Measurements from ENCODE around the gene ATAD1.
A peak's percentile ranks its signal among the peaks of the same experiment; 100 is the strongest.

Gene ATAD1

DNA sequence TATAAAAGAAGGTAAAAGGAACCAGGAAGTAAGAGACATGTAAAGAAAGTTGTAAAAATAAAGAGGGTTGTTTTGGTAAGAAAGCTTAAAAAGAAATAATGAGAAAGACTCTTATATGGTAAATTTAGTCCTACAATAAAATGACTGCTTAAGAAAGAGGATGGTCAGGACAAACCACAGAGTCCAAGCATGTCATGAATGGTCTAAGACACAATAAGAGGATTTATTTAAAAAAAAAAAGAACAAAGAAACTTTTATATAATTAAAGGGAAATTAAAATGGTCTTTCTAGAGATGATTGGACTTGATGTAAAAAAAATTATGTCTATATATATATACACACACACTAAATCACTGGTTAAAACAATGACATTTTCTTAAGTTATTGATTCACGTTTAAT is 18.2 kb downstream of the ATAD1 start:
- DNase-seq = no peak

DNA sequence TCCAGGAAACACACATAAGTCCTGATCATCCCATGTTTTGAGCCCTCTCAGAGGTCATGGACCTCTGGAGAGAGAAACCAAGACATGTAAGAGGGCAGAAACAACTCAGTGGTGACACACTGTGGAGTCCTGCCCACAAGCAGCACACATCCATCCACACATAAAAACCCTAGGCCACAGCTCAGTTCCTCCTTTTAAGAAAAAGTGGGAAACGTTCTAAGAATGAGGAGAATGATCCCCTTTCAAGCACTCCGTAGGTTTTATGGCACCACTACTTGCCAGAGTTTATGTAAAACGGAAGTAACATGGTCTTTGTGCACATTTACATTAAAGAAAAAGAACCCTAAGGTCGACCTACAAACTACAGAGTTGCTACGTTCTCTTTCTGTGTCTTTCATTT is 19.9 kb downstream of the ATAD1 start:
- no peak for DNase-seq

DNA sequence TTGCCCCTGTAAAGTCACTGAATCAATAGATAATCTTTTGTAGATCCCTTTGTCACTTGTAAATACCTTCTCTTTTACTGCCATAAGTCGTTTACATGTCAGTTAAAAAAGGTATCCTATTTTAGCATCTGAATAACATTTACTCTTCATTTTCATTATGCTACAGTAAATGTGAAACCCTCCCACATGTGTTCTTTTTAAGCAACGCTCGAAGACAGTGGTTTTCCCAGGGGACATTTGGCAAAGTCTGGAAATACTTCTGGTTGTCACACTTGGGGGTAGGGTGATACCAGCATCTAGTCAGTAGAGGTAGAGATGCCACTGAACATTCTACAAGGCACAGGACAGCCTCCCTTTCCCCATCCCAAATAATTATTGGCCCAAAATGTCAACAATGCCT is 23.7 kb downstream of the ATAD1 start:
- DNase-seq = no peak

DNA sequence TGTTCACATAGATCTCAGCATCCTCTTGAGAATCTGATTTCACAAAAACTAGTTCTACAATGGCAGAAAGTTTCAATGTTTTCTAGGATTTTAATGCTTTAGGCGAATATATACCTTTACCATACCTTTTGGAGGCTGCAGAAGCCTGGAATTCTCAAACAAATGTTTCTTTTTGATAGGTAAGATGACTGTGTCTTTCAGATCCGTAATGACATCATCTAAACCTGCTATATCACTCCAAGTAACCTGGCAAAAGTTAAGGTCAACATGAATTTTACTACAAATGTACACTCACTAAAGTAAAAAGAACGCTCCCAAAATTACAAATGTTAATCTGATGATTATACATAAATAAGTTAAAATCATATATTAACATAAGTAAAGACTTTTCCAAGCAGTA is 27.8 kb downstream of the ATAD1 start:
- DNase-seq = no peak

DNA sequence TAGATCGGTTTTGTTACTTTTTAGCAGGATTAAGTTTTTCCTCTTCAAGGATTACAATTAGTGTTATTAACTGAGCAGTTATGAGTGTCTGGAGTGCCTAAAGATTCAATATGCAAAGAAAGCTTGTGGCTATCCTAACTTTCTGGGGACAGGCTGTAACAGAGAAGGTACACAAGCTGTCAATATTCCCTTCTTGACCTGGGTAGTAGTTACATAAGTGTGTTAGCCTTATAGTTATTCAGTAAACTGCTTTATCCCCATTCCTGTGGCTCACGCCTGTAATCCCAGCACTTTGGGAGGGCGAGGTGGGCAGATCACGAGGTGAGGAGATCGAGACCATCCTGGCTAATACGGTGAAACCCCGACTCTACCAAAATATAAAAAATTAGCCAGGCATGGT is 31.6 kb downstream of the ATAD1 start:
- no peak for DNase-seq

DNA sequence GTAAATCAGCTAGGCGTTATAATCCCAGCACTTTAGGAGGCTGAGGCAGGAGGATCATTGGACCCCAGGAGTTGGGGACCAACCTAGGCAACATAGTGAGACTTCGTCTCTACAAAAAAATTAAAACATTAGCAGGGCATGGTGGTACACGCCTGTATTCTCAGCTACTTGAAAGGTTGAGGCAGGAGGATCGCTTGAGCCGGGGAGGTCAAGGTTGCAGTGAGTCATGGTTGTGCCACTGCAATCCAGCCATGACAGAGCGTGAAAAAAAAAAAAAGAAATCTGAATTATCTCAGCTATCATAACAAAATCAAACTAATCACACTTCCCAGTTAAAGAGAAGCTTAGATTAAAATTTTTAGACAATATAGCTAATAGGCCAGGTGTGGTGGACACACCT is 35.3 kb downstream of the ATAD1 start:
- DNase-seq = no peak

DNA sequence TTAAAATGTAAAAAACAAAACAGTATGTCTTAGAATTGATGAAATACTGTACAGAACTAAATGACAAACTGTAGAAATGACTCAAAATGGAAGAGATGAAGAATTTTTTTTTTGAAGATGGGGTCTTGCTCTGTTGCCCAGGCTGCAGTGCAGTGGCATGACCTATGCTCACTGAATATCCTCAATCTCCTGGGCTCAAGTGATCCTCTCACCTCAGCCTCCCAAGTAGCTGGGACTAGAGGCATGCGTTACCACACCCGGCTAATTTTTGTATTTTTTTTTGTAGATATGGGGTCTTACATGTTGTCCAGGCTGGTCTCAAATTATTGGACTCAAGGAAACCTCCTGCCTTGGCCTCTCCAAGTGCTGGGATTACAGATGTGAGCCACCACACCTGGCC is 36.5 kb downstream of the ATAD1 start:
- DNase-seq = no peak

DNA sequence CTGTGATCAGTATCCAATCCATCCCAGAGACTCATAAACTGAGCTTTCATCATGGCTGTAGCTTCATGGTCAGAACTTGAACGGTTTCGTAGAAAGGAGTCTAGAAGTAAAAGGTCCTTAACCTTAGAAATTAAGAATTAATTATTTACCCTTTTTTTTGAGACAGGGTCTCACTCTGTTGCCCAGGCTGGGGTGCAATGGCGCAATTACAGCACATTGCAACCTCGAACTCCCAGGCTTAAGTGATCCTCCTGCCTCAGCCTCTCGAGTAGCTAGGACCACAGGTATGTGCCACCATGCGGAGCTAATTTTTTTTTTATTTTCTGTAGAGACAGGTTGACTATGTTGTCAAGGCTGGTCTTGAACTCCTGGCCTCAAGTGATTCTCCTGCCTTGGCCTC is 41.7 kb downstream of the ATAD1 start:
- no peak for DNase-seq

DNA sequence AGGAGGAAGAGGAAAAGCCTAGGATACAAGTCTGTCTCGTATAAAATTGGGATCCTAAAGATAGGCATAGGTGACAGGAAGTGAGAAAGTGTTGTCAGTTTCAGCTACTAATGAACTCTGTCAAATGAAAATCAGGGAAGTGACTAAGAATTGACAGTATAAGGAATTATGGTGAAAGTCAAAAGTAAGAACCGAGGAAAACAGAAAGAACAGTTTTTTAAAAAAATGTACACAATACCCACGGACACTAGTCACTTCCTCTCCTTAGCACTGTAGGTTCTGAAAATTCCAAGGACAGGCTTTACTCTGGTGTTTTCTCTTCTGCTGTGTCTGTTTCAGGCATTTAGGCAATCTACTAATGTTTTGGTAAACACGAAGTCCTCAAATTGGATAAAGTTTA is 42.3 kb downstream of the ATAD1 start:
- DNase-seq = peak; percentile 19

DNA sequence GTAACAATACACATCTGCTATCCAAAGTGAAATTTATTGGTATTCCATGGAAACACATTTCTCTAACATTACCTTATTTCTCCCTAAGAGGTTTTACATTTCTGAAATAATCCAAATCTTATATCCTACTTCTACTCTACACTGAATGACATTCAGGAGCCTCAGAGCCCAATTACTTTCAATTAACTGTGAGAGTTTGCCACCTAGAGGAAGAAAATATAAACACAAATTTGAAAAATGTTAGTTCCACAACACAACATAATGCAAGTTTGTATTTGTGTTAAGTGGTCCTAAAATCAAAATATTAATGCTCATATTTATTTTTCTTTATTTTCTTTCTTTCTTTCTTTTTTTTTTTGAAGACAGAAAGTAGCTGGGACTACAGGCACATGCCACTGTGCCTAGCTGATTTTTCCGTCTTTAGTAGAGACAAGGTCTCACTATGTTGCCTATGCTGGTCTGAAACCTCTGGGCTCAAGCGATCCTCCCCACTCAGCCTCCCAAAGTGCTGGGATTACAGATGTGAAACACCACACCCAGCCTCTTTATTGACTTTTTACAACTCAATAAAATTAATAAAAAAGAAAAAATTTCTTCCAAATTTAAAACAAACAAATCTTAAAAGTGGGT is 46.0 kb downstream of the ATAD1 start:
- DNase-seq = peak; percentile 32

DNA sequence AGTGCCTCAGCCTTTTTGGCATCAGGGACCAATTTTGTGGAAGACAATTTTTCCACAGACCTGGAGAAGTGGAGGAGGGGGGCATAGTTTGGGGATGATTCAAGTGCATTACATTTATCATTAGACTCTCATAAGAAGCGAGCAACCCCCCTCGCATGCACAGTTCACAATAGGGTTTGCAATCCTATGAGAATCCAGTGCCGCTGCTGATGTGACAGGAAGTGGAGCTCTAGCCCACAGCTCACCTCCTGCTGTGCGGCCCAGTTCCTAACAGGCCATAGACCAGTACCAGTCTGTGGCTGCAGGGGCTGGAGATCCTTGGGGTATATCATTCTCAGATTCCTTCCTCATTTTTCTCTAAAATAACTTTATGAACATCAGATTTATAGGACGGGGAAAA is 50.8 kb downstream of the ATAD1 start:
- DNase-seq = peak; percentile 87

DNA sequence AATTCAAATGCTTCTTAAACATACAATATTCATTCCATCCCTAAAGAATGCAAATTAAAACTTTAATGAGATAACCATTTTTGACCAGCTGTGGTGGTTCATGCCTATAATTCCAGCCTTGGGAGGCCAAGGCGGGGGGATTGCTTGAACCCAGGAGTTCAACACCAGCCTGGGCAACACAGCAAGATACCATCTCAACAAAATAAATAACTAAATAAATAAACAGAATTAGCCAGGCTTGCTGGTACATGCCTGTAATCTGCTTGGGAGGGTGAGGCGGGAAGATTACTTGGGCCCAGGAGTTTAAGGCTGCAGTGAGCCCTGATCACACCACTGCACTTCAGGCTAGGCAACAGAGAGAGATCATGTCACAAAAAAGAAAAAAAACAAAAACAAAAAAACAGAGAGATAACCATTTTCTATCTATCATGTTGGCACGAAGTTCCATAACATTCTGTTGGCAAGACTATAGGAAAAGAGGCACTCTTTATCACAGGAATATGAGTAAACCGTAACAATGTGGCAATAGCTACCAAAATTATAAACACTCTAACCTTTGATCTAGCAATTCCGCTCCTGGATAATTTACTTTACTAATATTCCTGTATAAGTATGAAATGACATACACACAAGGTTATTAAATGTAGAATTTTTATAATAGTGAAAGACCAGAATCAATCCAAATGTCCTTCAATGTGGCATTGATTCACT is 52.2 kb downstream of the ATAD1 start:
- no peak for DNase-seq

DNA sequence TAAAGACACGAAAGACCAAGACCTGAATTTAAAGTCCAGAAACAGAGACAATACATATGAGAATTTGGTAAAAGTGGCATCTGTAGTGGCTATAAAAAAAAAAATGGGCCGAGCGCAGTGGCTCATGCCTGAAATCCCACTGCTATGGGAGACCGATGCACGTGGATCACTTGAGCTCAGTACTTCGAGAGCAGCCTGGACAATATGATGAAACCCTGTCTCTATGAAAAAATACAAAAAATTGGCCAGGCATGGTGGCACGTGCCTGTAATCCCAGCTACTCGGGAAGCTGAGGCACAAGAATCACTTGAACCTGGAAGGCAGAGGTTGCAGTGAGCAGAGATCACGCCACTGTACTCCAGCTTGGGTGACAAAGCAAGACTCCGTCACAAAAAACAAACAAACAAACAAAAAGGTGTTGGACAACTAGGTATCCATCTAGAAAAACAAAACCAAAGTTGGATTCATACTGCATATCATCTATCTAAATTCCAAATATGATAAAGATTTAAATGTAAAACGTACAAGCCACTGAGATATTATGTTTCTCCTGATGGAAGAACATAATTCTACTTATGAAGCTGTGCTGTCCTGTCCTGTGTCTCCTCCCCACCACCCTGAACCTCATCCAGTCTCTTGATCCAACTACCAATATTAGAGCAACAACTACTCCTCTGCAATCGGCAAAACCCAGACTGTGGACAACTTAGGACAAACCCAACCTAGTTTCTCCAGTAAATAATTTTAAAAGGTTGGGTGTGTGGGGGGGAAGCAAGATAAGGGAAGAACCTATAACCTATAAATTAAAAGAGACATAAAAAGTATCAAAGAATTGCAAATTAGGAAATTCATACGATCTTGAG is 53.7 kb downstream of the ATAD1 start:
- DNase-seq = no peak

DNA sequence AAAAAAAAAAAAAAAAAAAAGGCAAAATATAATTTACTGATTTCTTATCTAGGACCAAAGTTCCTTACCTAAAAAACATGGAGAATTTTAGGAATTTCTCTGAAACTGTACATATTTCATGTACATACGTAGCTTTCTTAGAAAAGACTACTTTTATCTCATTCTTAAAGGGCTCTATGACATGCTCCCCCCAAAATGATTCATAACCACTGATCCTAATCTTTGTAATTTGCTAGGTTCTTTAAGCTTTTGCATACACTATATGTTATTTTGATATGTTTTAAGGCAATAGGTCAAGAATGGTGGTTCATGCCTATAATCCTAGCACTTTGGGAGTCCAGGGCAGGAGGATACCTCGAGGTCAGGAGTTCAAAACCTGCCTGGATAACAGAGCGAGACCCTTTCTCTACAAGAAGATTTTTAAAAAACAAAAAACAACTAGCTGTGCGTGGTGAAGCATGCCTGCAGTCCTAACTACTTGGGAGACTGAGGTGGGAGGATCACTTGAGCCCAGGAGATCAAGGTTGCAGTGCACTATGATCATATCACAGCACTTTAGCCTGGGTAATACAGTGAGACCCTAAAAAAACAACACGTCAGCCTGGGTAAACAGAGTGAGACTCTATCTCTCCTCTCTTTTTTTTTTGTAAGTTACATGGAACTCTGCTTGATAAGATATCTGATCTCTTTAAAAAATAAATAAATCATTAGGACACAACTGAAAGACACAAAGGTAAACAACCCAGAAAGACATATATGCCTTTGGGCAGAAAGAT is 54.8 kb downstream of the ATAD1 start:
- peak; percentile 11 for DNase-seq

DNA sequence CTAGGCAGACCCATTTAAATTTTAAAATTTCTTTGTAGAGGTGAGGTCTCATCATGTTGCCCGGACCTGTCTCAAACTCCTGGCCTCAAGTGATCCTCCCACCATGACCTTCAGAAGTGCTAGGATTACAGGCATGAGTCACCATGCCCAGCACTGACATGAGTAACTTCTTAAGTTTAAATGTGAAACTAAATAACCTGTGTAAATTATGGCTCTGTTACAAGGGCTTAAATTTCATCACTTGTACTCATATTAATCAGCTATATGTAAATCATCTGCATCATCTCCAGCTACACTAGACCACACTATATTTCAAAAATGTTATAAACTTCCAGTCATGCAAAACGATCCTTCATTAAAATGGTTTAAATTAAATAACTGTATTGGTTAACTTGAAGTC is 56.1 kb downstream of the ATAD1 start:
- DNase-seq = peak; percentile 82

DNA sequence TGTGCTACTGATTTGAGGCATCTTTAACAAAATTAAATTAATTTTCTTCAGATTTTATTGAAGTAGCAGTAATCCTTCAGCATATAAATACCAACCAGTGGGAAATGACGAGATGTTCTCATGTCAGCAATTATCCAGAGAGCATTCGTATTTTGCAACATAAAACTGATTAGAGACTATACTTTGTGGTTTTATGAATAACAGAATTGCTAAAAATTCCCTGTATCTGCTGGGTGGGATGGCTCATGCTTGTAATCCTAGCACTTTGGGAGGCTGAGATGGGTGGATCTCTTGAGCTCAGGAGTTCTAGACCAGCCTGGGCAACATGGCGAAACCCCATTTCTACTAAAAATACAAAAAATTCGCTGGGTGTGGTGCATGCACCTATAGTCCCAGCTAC is 56.9 kb downstream of the ATAD1 start:
- peak; percentile 52 for DNase-seq

DNA sequence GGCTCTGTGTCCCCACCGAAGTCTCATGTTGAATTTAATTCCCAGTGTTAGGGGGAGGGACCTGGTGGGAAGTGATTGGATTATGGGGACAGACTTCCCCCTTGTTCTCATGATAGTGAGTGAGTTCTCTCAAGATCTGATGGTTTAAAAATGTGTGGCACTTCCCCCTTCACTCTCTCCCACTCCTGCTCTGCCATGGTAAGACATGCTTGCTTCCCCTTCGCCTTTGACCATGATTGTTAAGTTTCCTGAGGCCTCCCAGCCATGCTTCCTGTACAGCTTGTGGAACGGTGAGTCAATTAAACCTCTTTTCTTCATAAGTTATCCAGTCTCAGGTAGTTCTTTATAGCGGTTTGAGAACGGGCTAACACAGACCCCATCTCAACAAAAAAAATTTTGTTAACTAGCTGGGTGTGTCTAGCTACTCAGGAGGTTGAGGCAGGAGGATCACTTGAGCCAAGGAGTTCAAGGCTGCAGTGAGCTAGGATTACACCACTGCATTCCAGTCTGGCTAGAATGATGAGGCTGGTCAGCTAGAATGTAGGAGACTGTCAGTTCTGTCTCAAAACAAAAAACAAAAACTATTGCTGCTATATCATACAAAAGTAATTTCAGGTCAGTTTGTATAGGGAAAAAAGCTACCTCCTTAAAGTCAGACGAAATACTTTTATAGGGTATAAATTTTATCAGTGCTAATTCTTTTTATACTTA is 57.7 kb downstream of the ATAD1 start:
- DNase-seq = no peak

DNA sequence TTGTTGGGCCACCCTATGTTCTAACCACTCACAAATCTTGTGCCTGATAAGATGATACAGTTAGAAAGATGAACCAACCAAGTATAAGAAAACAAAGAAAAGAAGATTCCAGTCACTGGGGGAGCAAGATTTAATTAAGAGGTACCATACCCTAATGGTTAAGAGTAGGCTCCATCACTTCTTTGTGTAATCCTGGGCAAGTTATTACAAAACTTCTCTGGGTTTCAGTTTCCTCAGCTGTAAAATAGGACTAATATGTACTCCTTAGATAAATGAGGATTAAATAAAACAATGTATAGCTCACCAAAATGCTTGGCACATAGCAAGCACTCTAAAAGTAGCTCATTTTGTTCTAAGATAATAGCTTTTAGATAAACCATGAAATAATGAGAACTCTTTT is 58.5 kb downstream of the ATAD1 start:
- no peak for DNase-seq

DNA sequence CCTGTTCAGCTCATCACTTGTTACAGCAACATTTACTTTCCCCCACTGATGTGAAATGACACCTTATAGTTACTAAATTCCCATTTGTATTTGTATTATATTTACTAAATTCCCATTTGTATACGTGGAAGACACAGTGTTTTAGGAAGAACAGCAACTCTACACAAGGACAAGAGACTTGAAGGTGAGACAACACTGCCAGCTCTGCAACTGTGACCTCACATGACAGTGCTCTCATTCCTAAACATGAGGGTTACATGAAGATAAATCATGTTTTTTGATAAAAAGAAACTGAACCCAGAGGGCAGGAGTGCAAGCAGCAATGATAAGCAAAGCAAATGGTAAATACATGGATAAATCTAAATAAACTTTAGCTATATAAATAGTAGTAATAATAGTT is 60.3 kb downstream of the ATAD1 start:
- no peak for DNase-seq

DNA sequence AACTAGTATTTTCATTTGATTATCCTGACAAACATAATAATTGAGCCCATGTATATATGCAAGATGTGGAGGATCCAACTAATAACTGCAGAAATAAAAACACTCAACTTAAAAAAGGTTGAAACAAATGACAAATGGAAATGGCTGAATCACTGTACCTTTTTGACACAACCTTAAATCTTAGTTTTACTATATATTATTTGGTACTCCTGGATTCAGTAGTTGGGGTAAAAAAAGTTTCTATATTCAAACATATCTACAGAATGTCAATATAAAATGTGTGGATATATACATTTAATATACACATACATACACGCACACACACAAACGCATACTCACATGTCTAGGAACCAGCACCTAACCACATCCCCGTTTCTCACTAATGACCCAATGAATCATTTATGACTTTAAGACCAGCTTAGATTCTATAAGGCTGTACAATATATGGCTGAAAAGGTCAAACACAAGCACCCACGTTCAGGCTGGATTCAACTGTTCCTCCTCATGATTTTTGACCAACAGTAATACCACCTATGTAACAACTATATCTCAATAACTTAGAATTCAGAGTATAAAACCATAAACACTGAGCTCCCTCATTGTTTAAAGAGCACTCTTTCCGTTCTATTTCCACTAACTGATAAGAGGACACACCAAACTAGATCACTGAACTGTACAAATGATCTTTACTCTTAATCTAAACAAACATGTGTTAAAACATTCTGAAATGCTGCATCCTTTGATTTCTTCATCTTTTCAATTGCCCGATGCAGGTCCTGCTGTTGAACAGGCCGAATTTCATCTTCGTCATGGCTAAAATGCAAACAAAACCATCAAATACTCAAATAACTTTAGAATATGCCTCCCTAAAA is 63.8 kb downstream of the ATAD1 start:
- DNase-seq = no peak

DNA sequence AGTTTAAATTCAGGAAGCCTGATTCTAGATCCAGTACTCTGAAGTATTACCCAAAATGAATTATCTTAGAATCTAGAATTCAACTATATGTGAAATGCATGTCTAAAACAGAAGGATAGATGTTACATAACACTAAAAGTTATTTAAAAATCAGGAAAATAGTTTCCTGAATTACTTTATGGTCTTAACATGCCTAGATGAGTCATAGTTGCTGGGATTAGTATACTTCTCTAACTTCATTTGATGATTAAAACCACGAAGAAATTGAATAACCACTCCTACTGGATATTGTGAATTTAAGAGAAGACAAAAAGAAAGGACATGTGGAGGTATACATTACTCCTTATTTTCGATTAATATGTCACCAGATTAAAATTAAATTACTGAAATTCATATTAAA is 65.5 kb downstream of the ATAD1 start:
- peak; percentile 78 for DNase-seq

DNA sequence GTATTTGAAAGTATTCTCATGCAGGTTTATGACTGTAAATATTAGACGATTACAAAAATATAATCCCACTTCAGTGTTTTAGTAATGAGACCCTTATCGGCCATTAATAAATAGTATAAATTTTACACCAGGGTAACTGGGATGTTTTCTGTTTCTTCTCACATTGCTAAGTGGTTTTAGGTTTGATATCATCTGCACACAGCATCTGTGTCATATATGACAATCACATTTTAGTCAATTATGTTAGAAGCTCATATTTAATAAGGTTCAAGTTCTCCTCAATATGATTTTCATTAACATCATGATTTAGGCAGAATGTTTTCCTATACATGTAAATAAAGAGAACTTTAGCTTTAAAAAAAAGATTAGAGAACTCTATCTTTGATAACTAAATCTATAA is 66.8 kb downstream of the ATAD1 start:
- DNase-seq = no peak

All from fibroblast of skin of right quadriceps (primary cell).